ENCODE data around the gene FGF18.
A peak's percentile ranks its signal among the peaks of the same experiment; 100 is the strongest.

The FGF18 gene

GRCh38 chr5:171426680-171427079 is 7.2 kb downstream of the FGF18 start:
- no peak overlapping the region for H3K27ac ChIP-seq
- DNase-seq (ENCODE audit: low spot score), result no peak
- H3K4me3 ChIP-seq, result no peak overlapping the region
- no peak for TF ChIP-seq CTCF (IDR thresholded peaks at IDR 0.05)

DNA sequence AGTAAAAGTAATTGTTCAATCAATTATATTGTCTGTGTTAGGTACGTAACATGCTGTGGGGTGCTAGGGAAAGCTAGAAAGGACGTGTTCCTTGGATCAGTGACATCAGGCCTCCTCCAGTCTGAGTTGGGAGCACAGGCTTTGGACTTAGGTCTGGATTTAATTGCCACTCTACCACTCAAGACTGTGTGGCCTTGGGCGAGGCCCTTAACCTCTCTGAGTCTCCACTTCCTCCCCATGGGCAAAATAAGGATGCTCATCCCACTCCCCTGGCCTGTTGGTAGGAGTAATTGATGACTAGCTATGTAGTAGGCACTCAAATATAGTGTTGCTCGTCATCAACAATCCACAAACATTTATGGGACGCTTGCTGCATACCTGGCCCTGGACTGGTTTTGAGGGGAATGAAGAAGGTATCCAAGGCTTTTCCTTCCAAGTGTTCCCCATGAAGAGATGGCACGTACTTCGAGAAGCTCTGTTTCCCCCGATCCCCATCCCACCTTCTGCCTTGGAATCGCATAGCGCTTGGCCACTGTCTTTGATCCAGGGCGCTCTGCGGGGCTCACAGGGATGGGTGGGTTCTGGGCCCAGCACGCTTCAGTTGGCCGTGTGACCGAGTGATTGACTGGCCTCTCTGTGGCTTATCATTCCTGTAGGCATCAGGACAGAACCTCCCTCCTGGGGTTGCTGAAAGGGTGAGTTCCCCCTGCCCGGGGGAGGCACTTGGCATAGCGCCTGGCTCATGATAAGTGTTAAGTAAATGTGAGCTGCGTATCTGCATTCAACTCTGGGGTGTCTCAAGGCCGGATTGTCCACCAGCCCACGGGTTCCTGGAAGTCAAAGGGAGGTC is 8.1 kb downstream of the FGF18 start:
- DNase-seq (ENCODE audit: low spot score), result no peak
- no peak for TF ChIP-seq CTCF (IDR thresholded peaks at IDR 0.05)
- Histone ChIP-seq H3K4me3 (no peak overlapping the region), H3K27ac (no peak overlapping the region)

GRCh38 chr5:171428168-171428696 is 8.8 kb downstream of the FGF18 start:
- no peak for TF ChIP-seq CTCF (IDR thresholded peaks at IDR 0.05)
- DNase-seq (ENCODE audit: low spot score), result peak; percentile 62
- H3K27ac ChIP-seq, result no peak overlapping the region
- H3K4me3 ChIP-seq, result no peak overlapping the region

DNA sequence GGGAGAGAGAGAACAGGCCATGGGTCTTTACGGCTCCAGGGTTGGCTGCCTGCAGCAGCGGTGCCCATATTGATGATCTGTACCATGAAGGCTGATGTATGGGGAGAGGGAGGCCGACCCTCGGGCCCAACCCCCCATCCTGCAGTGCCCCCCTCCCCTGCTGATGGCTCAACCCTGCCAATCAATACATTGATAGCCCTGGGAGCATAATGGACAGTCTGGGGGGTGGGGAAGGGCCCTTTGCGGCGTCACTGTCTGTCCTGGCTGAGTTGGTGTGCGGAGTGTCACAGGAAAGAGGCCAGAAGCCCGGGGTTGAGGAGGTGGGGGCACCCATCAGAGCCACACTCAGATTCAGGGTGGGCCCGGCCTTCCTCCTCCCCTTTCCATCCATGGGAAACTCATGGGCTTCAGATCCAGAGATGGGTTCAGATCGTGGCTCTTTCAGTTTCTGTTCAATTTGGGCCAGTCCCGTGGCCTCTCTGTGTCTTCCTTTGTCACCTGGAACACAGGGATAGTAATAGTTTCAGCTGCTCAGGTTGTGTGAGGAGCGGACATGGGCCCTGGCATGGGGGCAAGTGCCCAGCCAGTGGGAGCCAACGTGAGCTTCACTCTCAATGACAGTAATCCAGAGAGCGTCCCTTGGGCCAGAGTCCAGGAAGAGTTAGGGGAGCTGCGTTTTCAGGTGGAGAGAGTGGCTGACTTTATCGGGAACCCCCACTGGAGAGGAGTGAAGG is 9.5 kb downstream of the FGF18 start:
- Histone ChIP-seq H3K27ac (no peak overlapping the region), H3K4me3 (no peak overlapping the region)
- DNase-seq (ENCODE audit: low spot score), result no peak
- TF ChIP-seq CTCF (IDR thresholded peaks at IDR 0.05), result no peak

DNA sequence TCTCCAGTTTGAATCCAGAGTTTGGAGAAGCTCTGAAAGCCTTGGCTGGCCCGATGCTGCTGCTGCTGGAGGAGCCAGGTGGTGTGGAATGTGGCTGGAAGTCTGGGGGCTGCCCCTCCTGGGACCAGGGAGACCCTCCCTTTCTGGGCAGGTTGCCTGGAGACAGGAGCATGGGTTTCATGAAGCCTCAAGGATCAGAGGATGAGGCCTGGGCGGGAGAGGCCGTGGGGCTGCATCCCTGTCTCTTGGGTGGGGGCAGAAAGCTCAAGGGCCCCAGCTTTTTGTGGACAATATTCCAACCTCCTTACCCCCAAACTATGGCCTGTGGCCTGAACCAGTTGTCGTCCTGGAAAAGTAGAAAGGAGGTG is 10.1 kb downstream of the FGF18 start:
- DNase-seq (ENCODE audit: low spot score), result peak; percentile 65
- no peak for TF ChIP-seq CTCF (IDR thresholded peaks at IDR 0.05)
- Histone ChIP-seq H3K4me3 (no peak overlapping the region), H3K27ac (no peak overlapping the region)

DNA sequence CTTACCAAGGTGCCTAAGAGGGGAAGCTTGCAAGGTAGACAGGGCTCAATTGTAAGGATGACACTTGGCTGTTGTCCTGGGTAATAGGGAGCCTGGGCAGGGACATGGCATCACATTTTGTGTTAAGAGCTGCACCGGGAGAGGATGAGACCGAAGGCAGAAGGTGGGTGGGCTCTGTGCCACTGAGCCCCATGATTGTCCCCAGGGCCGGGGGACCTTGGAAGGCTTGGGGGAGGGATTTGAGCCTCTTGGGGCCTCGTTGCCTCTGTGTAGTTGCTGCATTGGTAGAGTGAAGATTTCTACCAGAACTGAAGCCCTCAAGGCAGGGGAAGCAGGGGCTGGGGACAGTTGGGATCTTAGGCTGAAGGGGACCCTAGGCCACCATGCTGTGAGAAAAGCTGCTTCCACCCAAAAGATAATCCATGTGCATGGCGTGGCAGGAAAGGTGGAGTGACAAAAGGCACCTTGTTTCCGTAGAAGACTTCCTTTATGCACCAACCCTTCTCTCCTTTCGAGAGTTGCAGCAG is 11.9 kb downstream of the FGF18 start:
- DNase-seq (ENCODE audit: low spot score), result peak; percentile 67
- Histone ChIP-seq H3K4me3 (no peak overlapping the region), H3K27ac (no peak overlapping the region)
- TF ChIP-seq CTCF (IDR thresholded peaks at IDR 0.05), result no peak

Data from coronary artery (tissue), 2 donors.